H1 (cell line): Measurements from ENCODE around the gene PCNX3. TPM values are rescaled to one million over a fixed set of nuclear protein-coding genes. Genes with fewer than 3 reads are reported as not detected.

Experiments
- CTCF ChIA-PET: fragments of 300-600 bp; sonication (Branson Sonifier 250); formaldehyde crosslinking; loops from one replicate; lab custom pipeline; 2021; ENCODE audit not compliant: partially characterized antibody; lab: Charles Lee
- POLR2A ChIA-PET: fragments of 300-600 bp; sonication (Branson Sonifier 250); formaldehyde crosslinking; loops from one replicate; lab custom pipeline; 2021; ENCODE audit warnings: inconsistent platforms; ENCODE audit not compliant: partially characterized antibody; lab: Charles Lee
- DNase-seq, 2 experiments: peaks; one replicate each; pipeline versions ENCODE4 v3.0.0 to v3.0.0-alpha.2; 2010 to 2022; ENCODE audit warnings: low spot score in 2 of 2, low read depth in 1 of 2, mixed read lengths in 1 of 2
- FAIRE-seq: peaks from 2 replicates; lab custom pipeline; 2011; peaks lifted over from hg19 to GRCh38; lab: Jason Lieb, UNC
- H2AFZ ChIP-seq: 2 replicates; pipeline ENCODE4 v1.8.1; 2012; ENCODE audit warnings: low read length, inconsistent platforms
- H2AK5ac ChIP-seq: 2 replicates; pipeline ENCODE4 v1.6.1; 2013; ENCODE audit warnings: low read depth, low read length
- H2BK120ac ChIP-seq: replicated peaks from 2 replicates; pipeline ENCODE3; 2013; ENCODE audit warnings: low read depth, low read length, inconsistent platforms
- H2BK12ac ChIP-seq: 2 replicates; pipeline ENCODE4 v1.6.1; 2013; ENCODE audit warnings: low read depth, low read length
- H2BK15ac ChIP-seq: 2 replicates; pipeline ENCODE4 v1.6.1; 2013; ENCODE audit warnings: low read length
- H2BK20ac ChIP-seq: 2 replicates; pipeline ENCODE4 v1.6.1; 2013; ENCODE audit warnings: low read length
- H2BK5ac ChIP-seq: 2 replicates; pipeline ENCODE4 v1.6.1; 2013; ENCODE audit warnings: low read depth, low read length
- H3K14ac ChIP-seq: 2 replicates; pipeline ENCODE4 v1.6.1; 2013; ENCODE audit warnings: inconsistent platforms; ENCODE audit not compliant: insufficient read length
- H3K18ac ChIP-seq: 2 replicates; pipeline ENCODE4 v1.6.1; 2013; ENCODE audit warnings: low read length; ENCODE audit errors: extremely low read depth
- H3K23ac ChIP-seq: 2 replicates; pipeline ENCODE4 v1.6.1; 2013; ENCODE audit warnings: inconsistent platforms; ENCODE audit not compliant: insufficient read length
- H3K23me2 ChIP-seq: 2 replicates; pipeline ENCODE4 v1.6.1; 2013; ENCODE audit warnings: low read depth, low read length
- H3K27ac ChIP-seq: 2 replicates; pipeline ENCODE4 v1.6.1; 2011; ENCODE audit warnings: low read depth, low read length, inconsistent platforms
- H3K27me3 ChIP-seq, 4 experiments: replicated peaks in 1 of 4; 1 replicate in 1 of 4; 2 replicates in 3 of 4; pipeline versions ENCODE4 v1.6.1 to v1.8.1; 2011 to 2013; ENCODE audit warnings: low read length in 3 of 4, mild to moderate bottlenecking in 3 of 4, inconsistent platforms in 2 of 4, mixed read lengths in 2 of 4, moderate library complexity in 1 of 4; ENCODE audit not compliant: control insufficient read depth in 3 of 4, insufficient read depth in 3 of 4; ENCODE audit errors: extremely low read depth in 1 of 4
- H3K36me3 ChIP-seq, 4 experiments: 2 replicates each; pipeline versions ENCODE4 v1.6.1 to v1.8.1; 2011 to 2013; ENCODE audit warnings: mild to moderate bottlenecking in 4 of 4, low read length in 3 of 4, moderate library complexity in 2 of 4, control low read depth in 1 of 4, inconsistent platforms in 1 of 4; ENCODE audit not compliant: insufficient read depth in 4 of 4, control insufficient read depth in 2 of 4
- H3K4ac ChIP-seq: replicated peaks from 2 replicates; pipeline ENCODE3; 2013; ENCODE audit warnings: low read length, low read depth, mixed read lengths, inconsistent platforms; ENCODE audit not compliant: insufficient read length
- H3K4me1 ChIP-seq, 4 experiments: replicated peaks in 1 of 4; 1 replicate in 1 of 4; 2 replicates in 3 of 4; pipeline versions ENCODE4 v1.6.1 to v1.8.1; 2011 to 2013; ENCODE audit warnings: low read length in 3 of 4, inconsistent platforms in 2 of 4, mixed read lengths in 1 of 4; ENCODE audit not compliant: insufficient read depth in 4 of 4, control insufficient read depth in 3 of 4
- H3K4me2 ChIP-seq, 2 experiments: 2 replicates each; pipeline versions ENCODE4 v1.6.1 to v1.8.1; 2011 to 2013; ENCODE audit warnings: low read depth in 2 of 2, low read length in 2 of 2, control low read depth in 1 of 2, inconsistent platforms in 1 of 2, mild to moderate bottlenecking in 1 of 2; ENCODE audit not compliant: insufficient read depth in 1 of 2
- H3K4me3 ChIP-seq, 4 experiments: fragments of 200-600, 300-600 bp in 1 of 4; sonication (generic), shearing (Covaris generic), sonication (Bioruptor Twin) in 1 of 4; 2 replicates each; pipeline versions ENCODE4 v1.5.1 to v1.8.1; 2011 to 2016; ENCODE audit warnings: low read length in 4 of 4, low read depth in 3 of 4, control low read depth in 2 of 4, inconsistent platforms in 2 of 4, mild to moderate bottlenecking in 2 of 4, mixed read lengths in 1 of 4, moderate library complexity in 1 of 4; ENCODE audit not compliant: insufficient read depth in 2 of 4; ENCODE audit errors: extremely low read depth in 1 of 4
- H3K56ac ChIP-seq: replicated peaks from 2 replicates; pipeline ENCODE3; 2013; ENCODE audit warnings: low read depth, mild to moderate bottlenecking, mixed read lengths, low read length, inconsistent platforms; ENCODE audit not compliant: insufficient read length
- H3K79me1 ChIP-seq: 2 replicates; pipeline ENCODE4 v1.6.1; 2013; ENCODE audit warnings: low read depth, low read length, control low read depth
- H3K79me2 ChIP-seq, 2 experiments: 2 replicates each; pipeline versions ENCODE4 v1.6.1 to v1.8.1; 2012 to 2013; ENCODE audit warnings: low read length in 2 of 2, mild to moderate bottlenecking in 2 of 2, inconsistent platforms in 1 of 2; ENCODE audit not compliant: insufficient read depth in 2 of 2, control insufficient read depth in 1 of 2
- H3K9ac ChIP-seq, 4 experiments: replicated peaks in 1 of 4; 1 replicate in 1 of 4; 2 replicates in 3 of 4; pipeline versions ENCODE4 v1.6.1 to v1.8.1; 2011 to 2013; ENCODE audit warnings: low read depth in 3 of 4, low read length in 3 of 4, control low read depth in 2 of 4, mild to moderate bottlenecking in 2 of 4, moderate library complexity in 2 of 4, inconsistent platforms in 1 of 4; ENCODE audit errors: extremely low read depth in 1 of 4
- H3K9me3 ChIP-seq, 2 experiments: 2 replicates each; pipeline versions ENCODE4 v1.6.1 to v1.8.1; 2012 to 2013; ENCODE audit warnings: mild to moderate bottlenecking in 2 of 2, moderate library complexity in 2 of 2, control low read depth in 1 of 2, inconsistent platforms in 1 of 2, low read depth in 1 of 2, low read length in 1 of 2, mixed read lengths in 1 of 2; ENCODE audit not compliant: insufficient read depth in 2 of 2
- H4K20me1 ChIP-seq, 2 experiments: replicated peaks in 1 of 2; 2 replicates each; pipeline versions ENCODE3 to v1.8.1; 2011 to 2013; ENCODE audit warnings: inconsistent platforms in 2 of 2, low read length in 2 of 2, mild to moderate bottlenecking in 1 of 2; ENCODE audit not compliant: insufficient read depth in 2 of 2, control insufficient read depth in 1 of 2
- H4K5ac ChIP-seq: 2 replicates; pipeline ENCODE4 v1.6.1; 2013; ENCODE audit warnings: low read length, low read depth, mixed read lengths, inconsistent platforms; ENCODE audit not compliant: insufficient read length
- H4K8ac ChIP-seq: 2 replicates; pipeline ENCODE4 v1.8.0; 2013; ENCODE audit warnings: mild to moderate bottlenecking, moderate library complexity, low read length, inconsistent platforms; ENCODE audit not compliant: insufficient read depth; ENCODE audit errors: extremely low read depth
- H4K91ac ChIP-seq: replicated peaks from 2 replicates; pipeline ENCODE3; 2013; ENCODE audit warnings: low read length, mixed read lengths, inconsistent platforms; ENCODE audit not compliant: insufficient read length
- HDAC6 ChIP-seq: IDR thresholded peaks from one replicate; pipeline ENCODE4 v1.7.1; 2012; ENCODE audit warnings: low read depth, mild to moderate bottlenecking, inconsistent platforms, low read length, moderate library complexity
- JUND ChIP-seq: IDR thresholded peaks from 2 replicates; pipeline ENCODE4 v1.6.1; 2011; ENCODE audit warnings: mild to moderate bottlenecking, improper control_type of control experiment, low read length
- KDM4A ChIP-seq: IDR thresholded peaks from one replicate; pipeline ENCODE4 v1.7.1; 2012; ENCODE audit warnings: low read depth, mild to moderate bottlenecking, moderate library complexity, low read length, inconsistent platforms; ENCODE audit not compliant: severe bottlenecking
- POLR2A ChIP-seq, 2 experiments: IDR thresholded peaks; 1 replicate in 1 of 2; 2 replicates in 1 of 2; pipeline ENCODE4 v1.6.1; 2011; ENCODE audit warnings: low read depth in 2 of 2, low read length in 2 of 2, mild to moderate bottlenecking in 2 of 2; ENCODE audit errors: control extremely low read depth in 1 of 2
- POLR2AphosphoS5 ChIP-seq: IDR thresholded peaks from 2 replicates; pipeline ENCODE4 v1.6.1; 2011; ENCODE audit warnings: low read depth, low read length
- RBBP5 ChIP-seq: IDR thresholded peaks from 2 replicates; pipeline ENCODE4 v1.7.1; 2012; ENCODE audit warnings: low read depth, mild to moderate bottlenecking, inconsistent platforms, low read length, moderate library complexity, borderline replicate concordance
- SIN3A ChIP-seq, 2 experiments: IDR thresholded peaks in 1 of 2; conservative IDR thresholded peaks in 1 of 2; 2 replicates each; pipeline ENCODE4 v1.6.1; 2011 to 2012; ENCODE audit warnings: low read length in 2 of 2, improper control_type of control experiment in 1 of 2, low read depth in 1 of 2, mild to moderate bottlenecking in 1 of 2
- SP4 ChIP-seq: IDR thresholded peaks from 2 replicates; pipeline ENCODE4 v1.6.1; 2012; ENCODE audit warnings: low read length, inconsistent platforms
- TCF12 ChIP-seq: IDR thresholded peaks from 2 replicates; pipeline ENCODE4 v1.6.1; 2011; ENCODE audit warnings: low read depth, mild to moderate bottlenecking, low read length
- WGBS, 2 experiments: shearing (Covaris generic) in 1 of 2; methylation state at CpG; one replicate each; pipeline versions ENCODE4 v1.1.6 to v1.1.7; 2013 to 2015; ENCODE audit warnings: low lambda C conversion rate in 2 of 2, mixed read lengths in 2 of 2, inconsistent platforms in 1 of 2, low coverage in 1 of 2, missing lambda C conversion rate in 1 of 2; ENCODE audit not compliant: insufficient replicate concordance in 2 of 2, insufficient coverage in 1 of 2, insufficient read length in 1 of 2; ENCODE audit errors: extremely low coverage in 1 of 2, missing lambda C conversion rate in 1 of 2; 5-methylcytosine and 5-hydroxymethylcytosine counted together
- polyA plus RNA-seq, 7 experiments: library from polyadenylated mRNA; depleted of rRNA in 3 of 7; stranded (reverse) in 5 of 7; unstranded in 2 of 7; fragments of >200 nt in 5 of 7; fragments of 200-250 nt in 2 of 7; gene quantifications; 1 replicate in 5 of 7; 2 replicates in 1 of 7; 4 replicates in 1 of 7; pipeline versions ENCODE4 v1.2.1 to v1.2.3, GENCODE V29; 2011 to 2013; ENCODE audit warnings: missing spikeins in 2 of 7, mixed read lengths in 2 of 7
- total RNA-seq: library from RNA; stranded (reverse); fragmentation: NEBNext Ultra II Directional; extraction: Animal tissue kit (Norgen Biotek cat#: 25700); gene quantifications from 2 replicates; pipeline ENCODE4 v1.2.1, GENCODE V29; 2021
- TF ChIP-seq, protein P1 (sequence below): IDR thresholded peaks from 2 replicates; pipeline ENCODE4 v1.6.1; 2012; ENCODE audit warnings: inconsistent platforms

The PCNX3 gene
- total and polyA plus RNA-seq, 2 of the 8 experiments (the other 6 are each of a cell fraction or from before 2014, with no cell fraction given) = 27.2 to 38.8 TPM

GRCh38 chr11:65584106-65584505, 31.5 kb upstream of the PCNX3 start:
- FAIRE-seq (no peak), DNase-seq (no peak)
- Histone ChIP-seq H2AK5ac (peak overlapping the region; percentile 86), H3K9ac (no peak overlapping the region), H4K91ac (no peak overlapping the region), H3K79me1 (no peaks in the 10 kb centered on the region), H3K79me2 (no peaks in the 10 kb centered on the region), H3K23me2 (peaks cover 3% of the 10 kb centered on the region; the same call in 1 of the 2 replicates), H3K23ac (no peak overlapping the region), H4K8ac (no peak overlapping the region; the same call in 1 of the 2 replicates), H2BK5ac (no peak overlapping the region), H3K56ac (no peak overlapping the region), H3K27ac (no peak overlapping the region), H4K5ac (no peak overlapping the region), H4K20me1 (peaks cover 0 to 2% of the 10 kb centered on the region in 2 experiments), H2BK15ac (0 out of 2 replicates have a peak overlapping the region, but pooled peaks have one; percentile 66), H3K18ac (no peak overlapping the region), H3K27me3 (peaks cover 20 to 47% (median 39%) of the 10 kb centered on the region in 4 experiments; a peak in 6 of 7 replicates), H2BK20ac (no peak overlapping the region), H2BK12ac (no peak overlapping the region), H2AFZ (no peak overlapping the region), H3K4ac (no peak overlapping the region), H3K4me1 (peaks cover 0 to 22% (median 6%) of the 10 kb centered on the region in 4 experiments; a peak in 6 of 7 replicates), H3K4me2 (peak overlapping the region in 1 of 2 experiments; percentile 54; a peak in 1 of 4 replicates), H3K9me3 (no peaks in the 10 kb centered on the region), H3K4me3 (no peak overlapping the region), H3K14ac (no peak overlapping the region), H3K36me3 (no peaks in the 10 kb centered on the region), H2BK120ac (no peak overlapping the region)
- ChIA-PET CTCF (interaction anchor here (0.5 to 14.5 kb wide), 5 partner anchors 9 to 895 kb away, joined by 3 to 162 read pairs (median 5); partner anchors contain the start of genes FAM89B, KCNK7 and ZNRD2), POLR2A (interaction anchor here (0.7 to 4.4 kb wide), 5 partner anchors 8 to 462 kb away, joined by 3 to 36 read pairs (median 7); partner anchors contain the start of genes EHBP1L1, FAM89B, FAU and MRPL49)
- 83% methylated on average over 8 of the region's 8 CpGs; no CpG with 5 or more reads in 1 of the 2 experiments for WGBS, 2 experiments
- TF ChIP-seq JUND (no peak), RBBP5 (no peak), SIN3A (conservative IDR thresholded peaks at IDR 0.05 in 1 of 2, IDR thresholded peaks at IDR 0.05 in 1 of 2; ENCODE audit: low read depth in 1 of 2, low read length in 2 of 2) (no peak), POLR2A (IDR thresholded peaks at IDR 0.05; ENCODE audit: control extremely low read depth in 1 of 2, low read depth in 2 of 2, low read length in 2 of 2) (no peak), SP4 (no peak), HDAC6 (no peak), TCF12 (no peak), POLR2AphosphoS5 (no peak), KDM4A (no peak)
- TF ChIP-seq, protein P1, sequence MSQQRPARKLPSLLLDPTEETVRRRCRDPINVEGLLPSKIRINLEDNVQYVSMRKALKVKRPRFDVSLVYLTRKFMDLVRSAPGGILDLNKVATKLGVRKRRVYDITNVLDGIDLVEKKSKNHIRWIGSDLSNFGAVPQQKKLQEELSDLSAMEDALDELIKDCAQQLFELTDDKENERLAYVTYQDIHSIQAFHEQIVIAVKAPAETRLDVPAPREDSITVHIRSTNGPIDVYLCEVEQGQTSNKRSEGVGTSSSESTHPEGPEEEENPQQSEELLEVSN = no peak
